GM18858 (cell line): ENCODE results near the gene ZNHIT6.

Source experiments
- ATAC-seq: cut with Tn5 transposase; IDR thresholded peaks from one replicate; pipeline ENCODE4 v1.9.1; 2021; ENCODE audit not compliant: unreplicated experiment

ZNHIT6 gene

DNA sequence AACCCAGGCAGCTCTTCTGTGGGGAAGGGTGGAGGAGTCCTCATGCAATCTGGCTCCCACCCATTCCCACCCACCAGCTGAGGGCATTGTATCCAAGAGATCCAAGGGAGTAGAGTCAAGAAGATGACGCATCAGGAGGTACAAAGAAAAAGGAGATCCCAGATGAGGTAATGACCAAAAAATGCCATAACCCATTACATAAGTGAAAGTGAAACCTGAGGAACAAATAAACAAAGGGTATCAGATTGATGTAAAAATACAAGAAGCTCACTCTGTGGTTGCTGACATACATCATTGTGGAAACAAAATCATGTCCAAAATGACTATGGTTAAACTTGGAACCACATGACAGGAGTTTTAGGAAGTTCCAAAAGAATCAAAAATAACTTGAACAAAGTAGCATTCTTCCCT, 85.2 kb downstream of the ZNHIT6 start:
- no peak for ATAC-seq

DNA sequence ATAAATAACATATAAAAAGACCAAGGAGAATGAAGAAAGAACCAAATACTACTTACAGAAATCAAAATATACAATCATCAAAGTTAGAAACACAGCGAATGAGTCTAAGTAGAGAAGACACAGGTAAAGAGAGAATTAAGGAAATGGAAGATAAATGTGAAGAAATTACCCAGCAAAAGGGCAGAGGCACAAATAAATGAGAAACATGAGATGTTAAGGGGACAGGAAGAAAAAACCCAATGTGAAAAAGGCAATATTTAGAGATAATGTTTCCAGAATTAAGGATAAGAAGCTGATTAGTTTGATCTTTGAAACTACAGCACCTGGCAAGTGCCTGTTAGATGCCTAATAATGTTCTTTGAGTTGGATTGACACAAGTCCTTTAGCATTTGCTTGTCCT, 86.8 kb downstream of the ZNHIT6 start:
- ATAC-seq, result no peak

DNA sequence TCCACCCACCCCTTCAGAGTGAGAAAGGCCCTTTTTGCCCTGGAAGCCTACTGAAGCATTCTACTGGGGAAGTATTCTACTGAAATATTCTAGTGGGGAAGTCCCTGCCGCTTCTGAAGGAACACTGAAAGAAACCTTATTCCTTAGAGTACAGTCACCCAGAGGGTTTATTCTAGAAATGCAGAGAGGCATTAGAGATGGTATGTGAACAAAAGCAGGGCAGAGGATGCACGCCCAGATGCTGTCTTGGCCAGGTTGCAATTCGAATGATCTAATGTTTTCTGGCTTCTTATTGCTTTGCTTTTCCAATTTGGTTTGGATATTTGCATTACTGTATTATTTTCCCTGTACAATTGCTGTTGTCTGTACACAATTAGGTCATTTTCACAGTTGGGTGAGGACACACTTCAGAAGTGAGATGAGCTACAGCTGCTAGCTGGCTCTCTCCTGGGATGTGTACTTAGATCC, 90.6 kb downstream of the ZNHIT6 start:
- ATAC-seq, result peak; percentile 58

DNA sequence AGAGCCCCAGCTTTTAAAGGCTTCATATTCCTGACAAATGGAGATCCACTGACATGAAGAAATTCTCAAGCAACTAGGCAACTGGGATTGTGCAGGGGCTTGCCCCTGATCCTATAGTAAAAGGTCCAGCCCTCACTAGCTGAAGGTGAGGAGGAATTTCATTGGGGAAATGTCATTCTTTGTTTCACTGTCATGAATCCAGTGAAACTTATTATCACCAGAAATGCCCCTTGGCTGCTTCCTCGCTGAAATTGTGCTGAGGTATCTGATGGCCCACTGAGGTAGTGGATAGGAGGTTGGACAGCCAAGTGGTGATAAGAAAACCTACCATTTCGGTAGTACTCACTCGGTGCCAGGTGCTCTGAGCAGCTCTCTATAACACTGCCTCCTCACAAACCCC, 91.5 kb downstream of the ZNHIT6 start:
- no peak for ATAC-seq

DNA sequence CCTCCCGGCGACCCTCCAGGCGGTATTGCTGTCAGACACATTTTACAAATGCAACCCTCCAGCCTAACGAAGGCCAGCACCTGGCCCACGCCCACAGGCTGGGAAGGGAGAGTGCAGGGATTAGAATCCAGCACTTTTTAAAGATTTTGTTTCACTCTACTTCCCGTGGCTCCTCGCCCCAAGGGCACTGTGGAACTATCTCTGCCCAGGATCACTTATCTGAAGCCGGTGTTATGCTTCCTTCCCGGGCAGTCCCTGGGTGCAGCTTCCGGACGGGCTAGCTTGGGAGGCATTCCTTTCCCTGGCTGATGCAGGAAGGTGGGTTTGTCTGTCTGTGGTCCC, 91.9 kb downstream of the ZNHIT6 start:
- ATAC-seq, result no peak

DNA sequence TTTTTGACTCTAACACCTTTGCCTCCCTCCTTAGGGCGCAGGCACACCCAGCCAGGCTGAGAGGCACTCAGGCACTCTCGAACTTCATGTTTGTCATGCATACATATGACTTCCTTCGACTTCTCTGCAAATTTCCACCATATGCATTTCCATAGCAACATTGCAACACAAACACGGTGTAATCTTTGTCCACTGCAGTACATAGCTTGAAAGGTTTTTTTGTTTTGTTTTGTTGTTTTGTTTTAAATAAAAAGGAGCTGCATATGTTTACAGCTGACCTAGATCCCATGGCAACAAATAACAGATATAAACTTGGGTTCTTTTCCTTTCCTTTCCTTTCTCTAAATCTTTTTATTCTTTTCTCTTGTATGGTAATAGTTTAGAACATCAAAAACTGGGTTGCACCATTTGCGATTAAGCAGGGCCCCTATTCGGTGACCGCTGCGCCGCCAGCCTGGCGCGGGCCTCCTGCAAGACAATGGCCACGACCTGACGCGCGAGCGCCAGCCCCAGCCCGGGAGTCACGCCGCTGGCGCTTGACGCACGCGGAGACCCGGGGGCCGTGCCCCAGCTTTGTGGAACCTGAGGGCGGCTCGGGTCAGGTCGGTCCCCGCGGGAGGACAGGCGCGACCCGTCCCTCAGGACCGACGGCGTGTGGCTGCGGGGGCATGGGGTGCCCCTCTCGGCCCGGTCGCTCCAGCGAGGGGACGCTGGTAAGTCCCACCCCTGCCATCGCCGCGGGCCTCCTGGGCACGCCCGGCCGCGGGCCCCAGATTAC, 92.5 kb downstream of the ZNHIT6 start:
- ATAC-seq, result no peak

DNA sequence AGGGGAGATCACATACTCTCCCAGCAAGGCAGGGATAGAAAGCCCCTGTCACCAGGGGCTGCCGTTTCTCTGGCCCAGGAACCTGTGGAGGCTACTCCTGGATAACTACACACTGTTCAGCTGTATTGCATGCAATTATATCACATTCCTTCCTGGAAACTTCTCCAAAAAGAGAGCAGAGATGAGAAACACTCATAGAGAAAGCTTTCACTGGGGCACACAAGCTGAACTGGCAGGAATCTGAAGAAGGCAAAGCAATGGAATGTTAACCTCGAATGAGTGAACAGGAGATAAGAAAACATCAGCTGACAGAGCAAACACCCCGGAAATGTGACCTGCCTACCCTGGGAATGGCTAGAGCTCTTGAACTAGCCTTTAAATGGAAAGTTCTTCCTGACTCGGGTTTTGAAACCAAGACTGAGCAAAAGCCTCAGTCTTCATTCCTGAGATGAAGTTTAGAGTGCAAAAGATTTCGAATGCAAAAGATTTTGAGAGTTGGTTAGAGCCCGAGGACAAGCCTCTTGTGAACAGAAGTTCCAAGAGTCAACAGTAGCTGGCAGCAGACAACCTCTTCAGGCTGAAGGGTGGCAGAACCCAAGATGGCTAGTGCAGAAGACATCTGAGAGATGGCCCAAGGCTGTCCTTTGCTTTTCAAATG, 95.4 kb downstream of the ZNHIT6 start:
- ATAC-seq, result no peak

DNA sequence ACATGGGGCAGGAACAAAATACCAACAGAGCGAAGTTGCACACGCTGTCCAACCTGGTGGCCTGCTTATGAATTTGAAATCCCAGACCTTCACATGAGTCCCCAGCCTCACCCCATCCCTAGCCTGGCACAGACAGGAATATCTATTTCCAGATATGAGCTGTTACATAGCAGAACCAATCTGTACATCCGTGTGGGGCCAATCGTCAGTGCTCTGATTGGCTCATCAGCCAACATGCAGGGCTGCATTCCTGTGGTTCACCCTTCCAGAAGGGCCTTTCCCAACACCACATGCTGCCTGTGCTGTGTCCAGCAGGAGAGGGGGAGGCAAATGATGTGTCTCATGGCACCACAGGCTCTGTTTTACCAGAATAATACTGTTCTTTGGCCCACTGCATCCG, 96.4 kb downstream of the ZNHIT6 start:
- no peak for ATAC-seq

DNA sequence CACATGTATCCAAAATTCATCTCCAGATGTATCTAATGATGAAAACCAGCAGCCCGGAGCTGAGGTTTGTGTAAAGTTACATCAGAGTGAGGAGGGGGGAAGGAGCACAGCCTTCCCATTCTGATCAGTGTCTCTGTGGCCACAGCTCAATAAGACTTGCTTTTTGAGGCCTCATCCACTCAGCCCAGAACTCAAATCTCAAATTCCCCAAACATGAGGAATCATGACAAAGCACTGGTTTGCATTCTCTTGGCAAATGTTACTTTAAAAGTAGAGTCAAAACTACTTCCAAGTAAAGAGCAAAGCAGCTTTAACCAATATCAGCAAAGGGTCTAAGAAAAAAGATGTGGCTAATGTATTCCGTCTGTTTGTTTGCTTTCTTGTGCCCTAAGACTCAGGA, 96.8 kb downstream of the ZNHIT6 start:
- ATAC-seq, result no peak

DNA sequence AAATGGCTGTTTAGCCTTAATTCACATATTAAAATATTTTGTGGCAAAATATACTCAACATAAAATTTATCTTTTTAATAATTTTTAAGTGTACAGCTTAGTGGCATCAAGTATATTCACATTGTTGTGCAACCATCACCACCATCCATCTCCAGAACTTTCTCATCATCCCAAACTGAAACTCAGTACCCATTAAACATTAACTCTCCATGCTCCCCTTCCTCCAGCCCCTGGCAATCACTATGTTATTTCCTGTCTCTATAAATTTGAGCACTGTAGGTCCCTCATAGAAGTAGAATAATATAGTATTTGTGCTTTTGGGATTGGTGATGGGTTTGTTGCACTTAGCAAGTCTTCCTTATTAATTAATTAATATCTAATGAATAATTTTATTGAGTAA, 98.3 kb downstream of the ZNHIT6 start:
- no peak for ATAC-seq

DNA sequence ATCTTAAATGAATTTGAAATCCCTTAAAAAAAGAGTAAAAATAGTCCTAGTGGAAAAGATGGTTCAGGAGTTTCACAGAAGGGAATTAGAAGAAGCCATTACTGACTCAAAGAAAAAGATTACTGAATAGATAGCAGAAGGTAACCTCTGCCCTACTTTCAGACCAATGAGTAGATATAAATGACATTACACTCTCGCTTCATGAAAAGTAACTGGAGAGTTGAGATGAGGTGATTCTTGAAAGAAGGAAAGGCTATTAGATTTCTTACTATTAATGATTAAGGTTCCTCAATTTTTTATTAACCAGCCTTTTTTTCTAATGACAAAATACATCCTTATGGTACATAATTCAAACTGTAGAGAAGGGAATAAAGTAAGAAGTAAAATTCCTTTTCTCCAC, 99.4 kb downstream of the ZNHIT6 start:
- no peak for ATAC-seq

DNA sequence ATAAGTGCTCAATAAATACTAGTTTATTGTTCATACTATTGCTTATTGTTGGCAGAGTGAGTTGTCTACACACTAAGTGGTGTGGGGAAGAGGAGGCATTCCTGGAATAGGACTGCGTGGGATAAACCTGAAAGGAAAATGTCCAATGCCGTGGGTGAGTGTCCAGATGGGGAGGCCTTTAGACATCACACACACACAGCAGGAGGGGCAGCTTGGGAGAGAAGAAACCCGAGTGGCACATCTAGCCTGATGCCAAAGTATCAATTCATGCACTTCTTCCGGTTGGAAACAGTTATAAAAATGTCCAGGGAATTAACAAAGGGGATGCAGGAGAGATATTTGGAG, 100.3 kb downstream of the ZNHIT6 start:
- no peak for ATAC-seq

DNA sequence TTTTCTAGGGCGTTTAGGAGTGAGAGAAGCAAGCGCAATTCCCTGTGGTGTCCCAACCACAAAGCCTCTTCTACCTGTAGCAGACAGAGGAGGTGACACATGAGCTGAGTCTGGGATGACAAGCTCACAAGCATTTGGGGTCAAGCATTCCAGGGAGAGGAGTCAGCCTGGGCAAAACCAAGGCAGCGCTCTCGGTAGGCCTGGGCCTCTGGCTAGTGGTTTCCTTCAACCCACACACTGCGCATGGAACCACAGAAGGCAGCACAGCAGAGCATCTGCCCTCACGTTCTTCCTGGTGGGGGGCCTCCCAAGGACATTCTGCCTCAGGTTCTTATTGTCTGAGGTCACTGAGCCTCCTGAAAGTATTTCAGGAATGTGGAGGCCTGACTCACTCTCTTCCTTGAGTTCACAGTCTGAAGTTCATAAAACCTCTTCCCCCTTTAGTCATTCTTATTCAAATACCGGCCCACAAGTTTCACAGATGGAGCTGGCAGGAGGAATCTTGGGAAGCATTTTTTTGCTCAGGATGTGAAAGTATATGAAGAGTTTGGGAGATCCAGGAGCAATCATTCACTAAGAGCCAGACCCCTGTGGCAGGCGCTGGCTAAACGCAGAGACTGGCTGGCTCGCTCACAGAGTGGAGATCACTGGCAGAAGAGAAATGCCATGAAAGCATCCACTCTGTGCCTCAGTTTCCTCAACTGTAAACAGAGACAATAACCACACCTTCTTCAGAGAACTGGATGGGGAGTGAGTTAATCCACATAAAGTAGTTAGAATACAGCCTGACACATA, 100.9 kb downstream of the ZNHIT6 start:
- no peak for ATAC-seq

DNA sequence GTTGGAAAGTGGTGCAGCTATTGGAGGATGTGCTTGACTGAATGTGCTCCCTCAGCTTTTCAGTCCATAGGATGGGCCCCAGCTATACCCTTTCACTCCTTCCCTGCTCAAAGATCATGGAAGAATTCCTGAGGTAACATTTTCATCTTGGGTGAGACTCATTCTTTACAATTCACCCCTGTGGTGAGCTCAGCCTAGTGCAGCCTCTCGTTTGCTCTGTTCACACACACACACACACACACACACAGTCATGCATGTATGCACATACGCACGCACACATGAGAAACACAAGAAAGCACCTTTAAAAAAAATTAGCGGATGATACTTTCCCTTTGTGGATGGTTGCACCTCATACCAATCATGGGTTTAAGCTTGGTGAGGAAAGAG, 101.8 kb downstream of the ZNHIT6 start:
- no peak for ATAC-seq

DNA sequence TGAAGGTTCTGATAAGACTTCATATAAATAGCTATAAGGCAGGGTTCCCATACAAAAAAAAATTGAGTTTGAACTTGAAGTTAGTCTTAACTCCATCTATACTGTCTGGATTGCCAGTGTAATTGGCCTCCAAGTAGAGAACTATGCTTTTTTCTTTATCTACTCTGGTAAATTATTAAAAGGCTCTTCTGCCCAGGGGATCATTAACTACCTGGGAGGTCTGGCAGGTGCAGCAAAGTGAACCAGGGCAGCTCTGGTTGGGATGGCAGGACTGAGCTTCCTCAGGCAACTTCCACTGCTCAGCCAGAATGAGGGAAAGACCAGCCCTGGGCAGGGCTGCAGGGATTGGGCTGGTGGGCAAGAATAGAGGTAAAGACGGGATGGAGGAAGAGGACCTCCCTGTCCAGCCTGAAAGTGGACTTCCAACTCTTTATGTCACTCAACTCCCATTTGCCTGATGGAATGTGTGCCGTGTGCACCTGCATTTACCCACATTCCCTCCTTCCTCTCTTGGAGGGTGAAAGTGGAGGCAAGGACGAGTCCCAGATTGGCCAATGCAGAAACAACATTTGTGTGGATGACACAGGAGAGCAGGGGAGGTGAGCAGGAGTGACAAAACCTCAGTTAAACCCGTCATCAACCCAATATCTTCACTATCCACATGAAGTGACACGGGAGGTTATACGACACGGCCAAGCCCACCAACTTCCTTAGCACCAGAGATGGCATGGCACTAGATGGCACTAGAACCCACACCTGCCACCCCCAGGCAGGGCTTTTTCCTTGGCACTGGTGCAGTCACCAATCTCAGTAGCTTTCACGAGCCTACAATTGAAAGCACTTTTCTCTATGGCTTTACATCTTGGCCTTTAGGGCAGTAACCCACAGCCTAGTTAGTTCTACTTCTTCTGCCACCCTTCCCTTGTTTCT, 102.5 kb downstream of the ZNHIT6 start:
- ATAC-seq, result no peak

DNA sequence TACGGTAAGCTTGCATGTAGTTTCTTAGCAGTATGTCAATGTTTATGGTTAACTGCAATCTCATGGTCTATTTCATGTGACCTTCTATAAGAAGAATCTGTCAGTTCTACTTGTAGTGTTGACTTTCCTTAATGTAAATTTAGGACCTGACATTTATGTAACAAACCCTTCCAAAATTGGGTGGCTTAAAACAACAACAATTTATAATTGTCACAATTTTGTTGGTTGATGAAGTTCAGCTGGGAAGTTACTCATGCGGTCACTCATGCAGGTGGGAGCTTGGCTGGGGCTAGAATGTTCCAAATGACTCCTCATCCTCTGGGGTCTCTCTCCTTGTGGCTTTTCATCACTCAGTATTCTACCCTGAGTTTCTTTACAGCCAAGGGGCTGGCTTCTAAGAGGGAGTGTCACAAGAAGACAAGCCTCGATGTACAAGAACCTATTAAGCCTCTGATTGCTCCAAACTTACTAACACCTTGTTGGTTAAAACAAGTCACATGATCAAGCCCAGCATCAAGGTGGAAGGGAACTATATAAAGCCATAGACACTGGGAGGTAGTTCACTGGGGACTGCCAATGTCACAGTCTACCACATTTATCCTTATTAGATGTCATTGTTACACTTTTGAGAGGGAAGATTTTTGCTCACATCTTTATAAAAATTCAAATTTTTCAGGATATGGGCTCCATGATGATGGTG, 103.8 kb downstream of the ZNHIT6 start:
- ATAC-seq, result no peak

DNA sequence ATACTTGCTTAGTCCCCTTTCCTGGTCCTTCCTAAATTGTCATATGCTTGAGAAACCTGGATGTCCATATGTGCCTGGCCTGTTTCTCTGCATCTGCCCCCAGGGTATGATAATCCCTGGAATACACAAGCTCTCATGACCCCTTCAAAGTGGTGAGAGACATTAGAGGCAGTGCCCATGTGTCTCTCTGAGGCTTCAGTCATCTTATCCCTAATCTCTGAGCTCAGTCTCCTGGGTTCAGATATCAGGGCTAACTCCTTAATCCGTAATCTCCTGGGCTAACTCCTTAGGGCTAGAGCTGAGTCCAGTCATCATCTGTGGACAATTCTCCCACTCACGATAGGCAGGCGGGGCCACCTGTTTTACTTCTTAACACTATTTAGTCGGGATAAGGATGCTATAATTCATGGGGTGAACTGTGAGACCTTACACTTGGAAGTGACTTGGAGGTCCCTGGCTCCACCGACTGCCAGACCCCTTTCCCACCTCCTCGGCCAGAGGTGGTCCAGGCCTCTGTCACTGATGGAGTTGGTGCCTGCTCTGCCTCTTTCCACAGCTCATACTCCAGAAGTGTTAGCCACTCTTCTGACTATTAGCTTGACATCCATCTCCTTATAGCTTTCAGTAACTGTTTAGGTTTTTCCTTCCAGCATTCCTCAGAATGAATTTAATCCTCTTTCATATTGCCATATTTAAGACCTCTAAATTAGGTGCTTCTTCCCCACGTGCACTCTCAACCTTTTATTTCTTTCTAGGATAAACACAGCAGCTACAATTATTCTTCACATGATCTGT, 105.0 kb downstream of the ZNHIT6 start:
- ATAC-seq, result no peak

DNA sequence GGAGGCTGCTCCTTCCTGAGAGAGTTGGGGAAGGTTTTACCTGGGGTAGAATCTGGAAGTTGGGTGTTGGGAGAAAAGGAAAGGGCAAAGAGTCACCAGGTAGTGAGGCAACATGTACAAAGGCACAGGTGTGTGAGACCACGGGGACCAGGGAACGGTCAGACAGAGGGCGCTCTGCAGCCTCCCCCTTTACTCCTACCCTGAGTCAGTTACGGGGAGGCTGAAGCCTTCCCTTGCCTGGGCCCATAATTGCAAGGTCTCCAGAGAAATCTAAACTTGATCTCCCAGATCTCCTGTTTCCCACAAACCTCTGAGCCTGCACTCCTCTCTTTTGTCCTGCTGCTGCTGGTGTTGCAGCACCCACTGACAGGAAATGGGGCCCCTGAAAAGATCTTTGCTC, 105.7 kb downstream of the ZNHIT6 start:
- no peak for ATAC-seq

DNA sequence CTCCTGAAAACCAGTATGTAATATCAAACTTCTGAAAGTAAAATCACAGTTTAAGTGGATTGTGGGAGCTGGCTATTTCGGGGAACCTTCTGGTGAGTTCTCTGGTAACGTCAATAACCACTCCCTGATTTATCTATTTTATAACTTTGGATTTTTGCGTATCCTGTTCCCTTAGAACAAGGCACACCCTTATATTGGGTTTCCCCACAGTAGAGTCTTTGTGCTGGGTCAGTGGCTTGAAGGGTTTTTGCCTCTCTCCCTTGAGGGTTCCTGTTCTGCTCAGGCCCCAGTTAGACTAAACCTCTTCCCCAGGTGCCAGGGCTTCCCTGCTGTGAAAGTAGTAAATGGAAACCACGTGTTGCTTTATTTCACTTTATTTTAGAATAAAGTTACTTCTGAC, 106.3 kb downstream of the ZNHIT6 start:
- ATAC-seq, result no peak

DNA sequence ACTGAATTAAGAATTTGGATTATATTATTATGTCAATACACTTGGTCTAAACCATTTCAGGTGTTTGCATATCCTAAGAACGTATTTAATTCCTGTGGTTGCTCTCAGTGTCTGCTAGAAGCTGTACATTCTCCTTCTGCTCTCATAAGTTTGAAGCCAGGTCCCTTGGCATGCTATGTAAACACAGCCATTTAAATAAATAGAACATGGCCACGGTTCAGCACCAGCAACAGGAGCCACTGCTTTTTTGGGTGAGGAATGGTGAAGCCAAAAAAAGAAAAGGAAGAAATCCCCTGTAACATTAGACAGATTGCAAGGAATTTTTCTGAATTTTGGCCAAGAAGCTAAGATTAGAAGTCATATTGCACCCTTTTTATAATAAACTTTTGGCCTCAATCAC, 108.6 kb downstream of the ZNHIT6 start:
- no peak for ATAC-seq
